Keratinocyte (primary cell): ENCODE data around the gene ALDH4A1. TPM values are rescaled to one million over a fixed set of nuclear protein-coding genes. Genes with fewer than 3 reads are reported as not detected.

ENCODE experiments used
- DNase-seq: peaks from one replicate; pipeline ENCODE4 v3.0.0-alpha.2; 2011; ENCODE audit warnings: low read depth, missing footprints, low spot score
- FAIRE-seq: peaks from 2 replicates; lab custom pipeline; 2011; peaks lifted over from hg19 to GRCh38; lab: Jason Lieb, UNC
- H2AFZ ChIP-seq: 2 replicates; pipeline ENCODE4 v1.6.0; 2012; ENCODE audit warnings: low read length, control low read depth, inconsistent platforms; ENCODE audit not compliant: control insufficient read depth
- H3K27ac ChIP-seq: 2 replicates; pipeline ENCODE4 v1.5.1; 2011; ENCODE audit warnings: low read length; ENCODE audit not compliant: control insufficient read depth, insufficient read depth
- H3K27me3 ChIP-seq: 3 replicates; pipeline ENCODE4 v1.6.0; 2011; ENCODE audit warnings: low read length; ENCODE audit not compliant: control insufficient read depth, insufficient read depth; ENCODE audit errors: extremely low read depth
- H3K36me3 ChIP-seq, 2 experiments: 2 replicates in 1 of 2; 3 replicates in 1 of 2; pipeline ENCODE4 v1.5.1; 2011; ENCODE audit warnings: low read length in 2 of 2, mild to moderate bottlenecking in 1 of 2; ENCODE audit not compliant: control insufficient read depth in 2 of 2, insufficient read depth in 2 of 2; ENCODE audit errors: extremely low read depth in 1 of 2
- H3K4me1 ChIP-seq: 3 replicates; pipeline ENCODE4 v1.5.1; 2011; ENCODE audit warnings: low read length; ENCODE audit not compliant: control insufficient read depth, insufficient read depth; ENCODE audit errors: extremely low read depth
- H3K4me2 ChIP-seq: 3 replicates; pipeline ENCODE4 v1.6.0; 2011; ENCODE audit warnings: low read depth, low read length; ENCODE audit not compliant: control insufficient read depth, insufficient read depth; ENCODE audit errors: extremely low read depth
- H3K4me3 ChIP-seq, 3 experiments: fragments of 200-600 bp in 1 of 3; sonication (generic) in 1 of 3; 2 replicates in 2 of 3; 3 replicates in 1 of 3; pipeline ENCODE4 v1.5.1; 2011 to 2016; ENCODE audit warnings: low read length in 3 of 3, mild to moderate bottlenecking in 3 of 3, control low read depth in 2 of 3, inconsistent platforms in 1 of 3, low read depth in 1 of 3, mixed read lengths in 1 of 3, mixed run types in 1 of 3, moderate library complexity in 1 of 3; ENCODE audit not compliant: control insufficient read depth in 2 of 3, insufficient read depth in 2 of 3; ENCODE audit errors: extremely low read depth in 1 of 3
- H3K79me2 ChIP-seq: 2 replicates; pipeline ENCODE4 v1.6.0; 2012; ENCODE audit warnings: low read length; ENCODE audit not compliant: control insufficient read depth, insufficient read depth
- H3K9ac ChIP-seq: 3 replicates; pipeline ENCODE4 v1.6.0; 2011; ENCODE audit warnings: low read length; ENCODE audit not compliant: control insufficient read depth, insufficient read depth; ENCODE audit errors: extremely low read depth
- H3K9me1 ChIP-seq: 3 replicates; pipeline ENCODE4 v1.6.0; 2011; ENCODE audit warnings: low read length; ENCODE audit not compliant: control insufficient read depth, insufficient read depth; ENCODE audit errors: extremely low read depth
- H3K9me3 ChIP-seq: 2 replicates; pipeline ENCODE4 v1.5.1; 2012; ENCODE audit warnings: low read depth, low read length; ENCODE audit not compliant: control insufficient read depth
- H4K20me1 ChIP-seq: 3 replicates; pipeline ENCODE4 v1.6.0; 2011; ENCODE audit warnings: low read length; ENCODE audit not compliant: control insufficient read depth, insufficient read depth; ENCODE audit errors: extremely low read depth
- CTCF ChIP-seq, 3 experiments: IDR thresholded peaks in 1 of 3; conservative IDR thresholded peaks in 1 of 3; optimal IDR thresholded peaks in 1 of 3; 2 replicates in 2 of 3; 3 replicates in 1 of 3; pipeline versions ENCODE3 to v1.5.1; 2011; ENCODE audit warnings: low read length in 3 of 3, mild to moderate bottlenecking in 3 of 3, moderate library complexity in 2 of 3, control low read depth in 1 of 3, inconsistent platforms in 1 of 3; ENCODE audit not compliant: insufficient read depth in 2 of 3; ENCODE audit errors: extremely low read depth in 1 of 3
- EZH2 ChIP-seq: IDR thresholded peaks from one replicate; pipeline ENCODE4 v1.6.1; 2012; ENCODE audit warnings: inconsistent platforms, mild to moderate bottlenecking, low read length, moderate library complexity
- dilution Hi-C: fragments of 300-500 bp; cut with MboI; formaldehyde crosslinking; loops from one replicate; pipeline ENCODE4 v1.7.0; 2020; ENCODE audit warnings: low sequenced_read_pairs; ENCODE audit not compliant: extremely low pct_ligation_motif_present
- polyA plus RNA-seq, 5 experiments: library from polyadenylated mRNA; depleted of rRNA in 3 of 5; stranded (reverse) in 3 of 5; stranded (forward) in 1 of 5; unstranded in 1 of 5; fragments of >200 nt; gene quantifications; 1 replicate in 1 of 5; 2 replicates in 3 of 5; 3 replicates in 1 of 5; pipeline versions ENCODE4 v1.2.1 to v1.2.3, GENCODE V29; 2011 to 2012; ENCODE audit warnings: missing spikeins in 2 of 5, low read depth in 1 of 5, low replicate concordance in 1 of 5

The ALDH4A1 gene
- polyA plus RNA-seq, 1 donor (not counting 4 experiments of a cell fraction or from before 2014, with no cell fraction given): 52.7 TPM

- dilution Hi-C loops: no loop called here
- no peaks in the 10 kb centered on the region for H3K9me1 ChIP-seq
- DNase-seq (no peak), FAIRE-seq (no peak)
- no peaks in the 10 kb centered on the region for H3K36me3 ChIP-seq
- no peaks in the 10 kb centered on the region for H4K20me1 ChIP-seq
- H3K4me2 ChIP-seq: no peak overlapping the region
- H3K27me3 ChIP-seq: peaks cover 4% of the 10 kb centered on the region
- no peak overlapping the region for H3K4me3 ChIP-seq
- no peaks in the 10 kb centered on the region for H3K79me2 ChIP-seq
- H3K9ac ChIP-seq: no peak overlapping the region
- TF ChIP-seq CTCF (optimal IDR thresholded peaks at IDR 0.05 in 1 of 3, IDR thresholded peaks at IDR 0.05 in 1 of 3, conservative IDR thresholded peaks at IDR 0.05 in 1 of 3; ENCODE audit: extremely low read depth in 1 of 3, insufficient read depth in 2 of 3, low read length in 3 of 3): no peak
- TF ChIP-seq EZH2: no peak
- H3K27ac ChIP-seq: no peak overlapping the region
- H3K4me1 ChIP-seq: no peaks in the 10 kb centered on the region
- no peaks in the 10 kb centered on the region for H3K9me3 ChIP-seq
- H2AFZ ChIP-seq: no peak overlapping the region
These were observed 46.8 kb downstream of the ALDH4A1 start for GRCh38 chr1:18855573-18855972.

GRCh38 chr1:18854331-18855025 is 47.9 kb downstream of the ALDH4A1 start:
- no peak for TF ChIP-seq CTCF (optimal IDR thresholded peaks at IDR 0.05 in 1 of 3, IDR thresholded peaks at IDR 0.05 in 1 of 3, conservative IDR thresholded peaks at IDR 0.05 in 1 of 3; ENCODE audit: extremely low read depth in 1 of 3, insufficient read depth in 2 of 3, low read length in 3 of 3)
- TF ChIP-seq EZH2: no peak
- no peaks in the 10 kb centered on the region for H3K9me3 ChIP-seq
- no peaks in the 10 kb centered on the region for H3K9me1 ChIP-seq
- no peak overlapping the region for H3K4me2 ChIP-seq
- no peaks in the 10 kb centered on the region for H3K4me1 ChIP-seq
- no peaks in the 10 kb centered on the region for H3K79me2 ChIP-seq
- no peaks in the 10 kb centered on the region for H4K20me1 ChIP-seq
- no peak overlapping the region for H2AFZ ChIP-seq
- FAIRE-seq: no peak
- H3K36me3 ChIP-seq: no peaks in the 10 kb centered on the region
- H3K9ac ChIP-seq: no peak overlapping the region
- no peak overlapping the region for H3K27ac ChIP-seq
- dilution Hi-C loops: no loop called here
- no peak for DNase-seq
- no peak overlapping the region for H3K4me3 ChIP-seq
- H3K27me3 ChIP-seq: peaks cover 4% of the 10 kb centered on the region
